ENCODE results near the gene RALGPS1. TPM values are rescaled to one million over a fixed set of nuclear protein-coding genes. Genes with fewer than 3 reads are reported as not detected.

Gene RALGPS1
- polyA plus RNA-seq, 2 of the 4 experiments (the other 2 are of a cell fraction) = 5.0 to 7.9 TPM

- Histone ChIP-seq H3K27ac (no peak overlapping the region), H3K4me2 (no peak overlapping the region), H3K9me3 (no peaks in the 10 kb centered on the region), H3K4me3 (no peak overlapping the region), H3K4me1 (peaks cover 8% of the 10 kb centered on the region)
- ATAC-seq (no peak), FAIRE-seq (no peak), DNase-seq (ENCODE audit: low read depth in 1 of 2, low spot score in 1 of 2) (no peak)
- 70% methylated on average over 10 of the region's 11 CpGs for WGBS (ENCODE audit: missing lambda C conversion rate)
- TF ChIP-seq KDM5A (IDR thresholded peaks at IDR 0.05) (no peak), TFCP2L1 (CRISPR knock-in tag; IDR thresholded peaks at IDR 0.05) (no peak), RNF2 (IDR thresholded peaks at IDR 0.05; ENCODE audit: borderline replicate concordance, low read depth) (no peak), CHD4 (IDR thresholded peaks at IDR 0.05; ENCODE audit: borderline replicate concordance) (no peak), SMC3 (IDR thresholded peaks at IDR 0.05) (no peak), BHLHE40 (IDR thresholded peaks at IDR 0.05; ENCODE audit: low read depth, low read length) (no peak), HMGXB4 (CRISPR knock-in tag; IDR thresholded peaks at IDR 0.05; ENCODE audit: borderline replicate concordance) (no peak), USF2 (IDR thresholded peaks at IDR 0.05) (no peak)
- CTCF ChIA-PET = interaction anchor here (2.0 to 24.1 kb wide), 4 partner anchors 10 to 261 kb away, joined by 4 to 381 read pairs (median 246); no protein-coding TSS in a partner anchor
- POLR2A ChIA-PET = no interaction called here
Observed at GRCh38 chr9:127202461-127203169, 288.0 kb downstream of the RALGPS1 start.

GRCh38 chr9:127203681-127204327 lies 289.2 kb downstream of the RALGPS1 start:
- peaks cover 7% of the 10 kb centered on the region for H3K4me1 ChIP-seq
- no peak overlapping the region for H3K27ac ChIP-seq
- no peak for DNase-seq (ENCODE audit: low read depth in 1 of 2, low spot score in 1 of 2)
- whole genome bisulfite sequencing (ENCODE audit: missing lambda C conversion rate) = 81% methylated on average over 5 of the region's 5 CpGs
- TF ChIP-seq NPAS2 (CRISPR knock-in tag; IDR thresholded peaks at IDR 0.05; ENCODE audit: borderline replicate concordance) (no peak), TP53 (CRISPR knock-in tag; IDR thresholded peaks at IDR 0.05) (no peak), BHLHE40 (IDR thresholded peaks at IDR 0.05; ENCODE audit: low read depth, low read length) (no peak), HDAC2 (IDR thresholded peaks at IDR 0.05) (no peak), SREBF2 (IDR thresholded peaks at IDR 0.05) (no peak), RNF2 (IDR thresholded peaks at IDR 0.05; ENCODE audit: borderline replicate concordance, low read depth) (no peak), POLR2A (IDR thresholded peaks at IDR 0.05; ENCODE audit: low read length) (no peak), E2F6 (IDR thresholded peaks at IDR 0.05; ENCODE audit: borderline replicate concordance, low read depth) (no peak), HEYL (CRISPR knock-in tag; IDR thresholded peaks at IDR 0.05) (no peak), KDM5A (IDR thresholded peaks at IDR 0.05) (no peak), MAX (IDR thresholded peaks at IDR 0.05) (no peak), ESRRA (IDR thresholded peaks at IDR 0.05; ENCODE audit: borderline replicate concordance, low read length) (no peak), CHD4 (IDR thresholded peaks at IDR 0.05; ENCODE audit: borderline replicate concordance) (no peak), CBX2 (IDR thresholded peaks at IDR 0.05; ENCODE audit: borderline replicate concordance, low read depth) (no peak), CTCF (IDR thresholded peaks at IDR 0.05) (no peak), POLR2AphosphoS2 (conservative IDR thresholded peaks at IDR 0.05; ENCODE audit: low read length) (no peak), HOXA7 (CRISPR knock-in tag; IDR thresholded peaks at IDR 0.05) (no peak), MAFK (IDR thresholded peaks at IDR 0.05; ENCODE audit: partially characterized antibody) (no peak)
- no peak overlapping the region for H3K4me3 ChIP-seq
- ChIA-PET POLR2A (no interaction called here), CTCF (interaction anchor here (1.1 to 24.1 kb wide), 5 partner anchors 8 to 262 kb away, joined by 3 to 381 read pairs (median 119); no protein-coding TSS in a partner anchor)
- no peak for ATAC-seq
- H3K4me2 ChIP-seq = no peak overlapping the region
- no peak for FAIRE-seq
- H3K9me3 ChIP-seq = no peaks in the 10 kb centered on the region

Data from A549 (cell line).